ENCODE data around the gene PICK1. TPM values are rescaled to one million over a fixed set of nuclear protein-coding genes. Genes with fewer than 3 reads are reported as not detected.
"Not testable (repeated sequence)": the region's sequence is repeated elsewhere in the genome, so short reads cannot be mapped to it uniquely, and the experiment has no call there.

The PICK1 gene
- polyA plus RNA-seq, 4 donors = 23.0 to 44.9 (median 31.7) TPM

DNA sequence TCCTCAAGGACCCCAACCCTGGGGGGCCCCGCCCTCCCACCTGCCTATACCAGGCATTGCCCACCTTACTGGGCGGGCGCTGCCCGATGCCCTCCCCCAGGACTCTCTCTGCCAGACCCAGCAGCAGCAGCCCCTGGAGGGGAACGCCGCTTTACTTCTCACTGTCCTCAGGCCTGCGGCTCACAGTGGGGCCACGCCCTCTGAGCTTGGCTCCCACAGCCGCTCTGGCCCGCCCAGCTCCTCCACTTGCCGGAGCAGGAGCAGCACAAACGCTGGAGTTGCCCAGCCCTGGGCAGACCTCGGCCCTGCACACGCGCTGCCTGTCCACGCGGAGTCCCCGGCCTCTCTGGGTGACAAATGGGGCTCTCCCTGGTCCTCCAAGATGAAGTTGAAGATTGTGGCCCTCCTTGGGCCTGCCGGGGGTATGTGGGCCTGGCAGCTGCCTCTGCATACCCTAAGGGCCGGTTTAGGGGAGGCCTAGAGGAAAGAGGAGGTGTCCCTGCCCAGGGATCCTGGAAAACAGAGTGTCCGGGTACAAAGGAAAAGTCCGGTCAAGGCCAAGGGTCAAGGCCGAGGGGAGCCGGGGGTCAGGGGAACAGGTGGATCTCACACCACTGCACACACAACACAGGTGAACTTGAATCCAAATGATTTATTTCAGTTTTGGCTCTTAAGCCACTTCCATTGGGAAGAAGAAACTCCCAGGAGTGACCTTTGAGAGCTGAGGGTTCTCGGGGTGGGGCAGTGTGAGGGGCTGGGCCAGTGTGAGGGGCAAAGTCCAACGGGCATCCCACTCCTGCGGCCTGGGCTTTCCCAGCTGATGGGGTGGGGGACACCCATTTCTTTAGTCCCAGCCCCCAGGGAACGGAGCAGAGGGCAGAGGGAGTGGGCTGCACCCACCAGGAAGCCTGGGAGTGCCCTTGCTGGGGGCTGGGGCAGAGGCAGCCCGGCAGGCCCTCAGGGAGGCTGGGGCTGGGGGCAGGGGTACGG lies 54.0 kb downstream of the PICK1 start:
- DNase-seq (ENCODE audit: low read depth in 4 of 4, low spot score in 3 of 4) = no peak

DNA sequence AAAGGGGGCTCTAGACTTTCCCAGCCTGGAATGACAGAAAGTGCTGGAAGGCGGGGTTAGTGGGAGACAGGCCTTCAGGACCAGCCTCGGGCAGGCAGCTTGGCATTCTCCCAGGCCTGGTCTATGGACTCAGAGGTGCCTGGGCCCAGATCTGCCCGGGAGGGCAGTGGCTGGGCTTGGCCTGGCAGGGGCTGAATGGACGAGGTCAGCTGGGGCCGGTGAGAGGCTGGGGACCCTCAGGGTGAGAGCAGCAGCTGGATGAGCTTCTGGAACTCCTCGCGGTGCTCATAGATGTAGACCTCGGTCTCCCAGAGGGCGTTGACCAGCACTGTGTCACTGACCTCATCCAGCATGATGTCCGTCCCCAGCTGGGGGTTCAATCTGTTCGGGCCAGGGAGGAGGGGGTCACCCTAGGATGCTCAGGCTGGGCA lies 54.7 kb downstream of the PICK1 start:
- DNase-seq (ENCODE audit: low read depth in 4 of 4, low spot score in 3 of 4) = no peak

DNA sequence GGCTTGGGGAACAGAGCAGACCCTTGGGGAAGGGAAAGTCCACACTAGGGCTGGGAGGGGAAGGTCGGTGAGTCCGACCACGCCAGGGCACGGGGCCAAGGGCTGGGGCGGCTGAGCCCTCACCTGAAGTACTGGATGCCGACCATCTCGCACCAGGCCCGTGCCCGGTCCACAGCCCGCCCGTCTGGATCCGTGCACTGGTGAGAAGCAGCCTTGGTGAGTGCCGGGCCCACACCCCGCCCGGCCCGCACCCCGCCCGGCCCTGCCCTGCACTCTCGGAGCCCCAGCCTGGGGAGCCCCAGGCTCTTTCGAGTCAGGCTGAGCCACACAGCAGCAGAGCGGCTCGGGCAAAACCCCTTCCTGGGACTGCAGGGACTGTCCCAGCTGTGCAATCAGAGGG lies 55.2 kb downstream of the PICK1 start:
- no peak for DNase-seq (ENCODE audit: low read depth in 4 of 4, low spot score in 3 of 4)

DNA sequence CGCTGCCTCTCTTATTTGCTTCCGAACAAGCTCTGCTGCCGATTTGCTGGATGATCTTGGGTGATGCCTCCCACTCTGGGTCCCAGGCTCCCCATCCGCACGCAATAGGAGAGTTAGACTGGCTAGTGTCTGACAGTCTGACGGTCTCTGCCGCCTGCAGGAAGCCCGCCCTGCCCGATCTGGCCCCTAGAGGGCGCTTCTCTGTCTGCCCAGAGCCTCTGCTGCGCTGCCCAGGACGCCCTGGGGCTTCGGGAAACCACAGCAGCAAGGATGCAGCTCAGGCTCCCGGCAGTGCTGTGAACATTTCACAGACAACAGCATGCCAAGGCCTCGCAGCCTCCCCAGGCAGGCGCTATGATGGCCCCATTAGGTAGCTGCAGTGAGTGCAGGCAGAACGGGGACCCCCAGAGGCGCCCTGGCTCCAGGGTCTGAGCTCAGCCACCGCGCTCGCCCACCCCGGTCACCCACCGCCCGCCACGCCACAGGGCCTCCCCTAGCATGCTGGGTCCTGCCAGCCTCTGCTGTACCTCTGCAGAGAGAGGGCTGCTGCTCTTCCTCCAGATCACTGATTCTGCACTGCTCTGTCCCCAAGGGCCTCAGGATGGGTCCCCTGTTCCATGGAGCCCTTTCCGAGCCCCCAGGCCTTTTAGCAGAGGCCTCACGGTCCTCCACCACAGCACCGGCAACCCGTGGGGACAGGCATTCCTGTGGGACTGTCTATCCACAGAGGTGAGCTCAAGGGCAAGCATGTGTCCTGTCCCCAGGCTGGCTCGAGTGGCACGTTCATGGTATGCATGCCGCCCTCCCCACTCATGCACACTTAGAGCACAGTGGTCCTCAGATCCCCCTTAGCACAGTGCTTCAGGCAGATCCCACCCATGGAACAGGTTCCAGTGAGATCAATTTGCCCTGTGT lies 57.5 kb downstream of the PICK1 start:
- peak in 1 of 4 donors; percentile 44 for DNase-seq (ENCODE audit: low read depth in 4 of 4, low spot score in 3 of 4)

DNA sequence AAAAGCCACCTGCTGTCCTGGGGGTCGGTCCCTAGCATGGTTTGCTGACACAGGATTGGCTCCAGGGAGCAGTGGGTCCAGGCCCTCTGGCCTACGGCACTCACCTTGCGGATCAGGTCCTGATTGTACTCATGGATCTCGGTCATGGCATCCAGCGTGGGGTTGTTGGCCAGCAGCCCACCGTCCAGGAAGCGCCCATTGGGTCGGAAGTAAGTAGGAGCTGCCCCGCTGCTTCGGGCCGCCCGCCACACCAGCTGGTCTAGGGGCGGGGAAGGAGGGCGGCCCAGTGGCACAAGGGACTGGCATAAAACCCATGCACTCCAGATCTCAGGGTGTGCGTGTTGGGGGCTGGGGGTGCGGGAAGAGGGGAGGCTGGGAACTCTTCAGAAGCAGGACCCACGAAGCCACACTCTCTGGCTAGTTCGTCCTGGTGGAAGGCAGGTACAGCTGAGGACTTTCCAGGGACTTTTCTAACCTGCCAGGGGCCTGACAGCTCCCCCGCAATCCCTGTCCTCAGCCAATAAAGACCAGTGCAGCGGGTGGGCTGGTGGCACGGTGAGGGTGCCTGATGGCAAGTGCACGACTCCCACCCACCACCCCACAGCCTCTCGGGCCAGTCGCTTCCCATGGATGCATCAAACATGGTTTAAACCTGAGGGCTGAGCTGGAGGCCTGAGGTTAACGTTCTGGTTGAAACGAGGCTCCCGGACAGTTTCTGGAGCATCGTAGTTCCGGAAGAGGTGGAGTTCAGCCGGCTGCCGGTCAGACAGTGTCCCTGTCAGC lies 58.4 kb downstream of the PICK1 start:
- DNase-seq (ENCODE audit: low read depth in 4 of 4, low spot score in 3 of 4) = no peak

DNA sequence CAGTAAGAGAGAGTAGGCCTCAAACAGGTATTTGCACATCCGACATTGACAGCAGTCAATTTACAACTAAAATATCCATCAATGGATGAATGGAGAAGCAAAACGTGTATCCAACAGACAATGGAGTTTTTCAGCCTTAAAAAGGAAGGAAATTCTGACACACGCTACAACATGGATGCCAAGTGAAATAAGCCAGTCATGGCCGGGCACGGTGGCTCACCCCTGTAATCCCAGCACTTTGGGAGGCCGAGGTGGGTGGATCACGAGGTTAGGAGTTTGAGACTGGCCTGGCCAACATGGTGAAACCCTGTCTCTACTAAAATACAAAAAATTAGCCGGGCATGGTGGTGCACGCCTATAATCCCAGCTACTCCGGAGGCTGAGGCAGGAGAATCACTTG lies 60.4 kb downstream of the PICK1 start:
- DNase-seq (ENCODE audit: low read depth in 4 of 4, low spot score in 3 of 4) = not testable (repeated sequence)

DNA sequence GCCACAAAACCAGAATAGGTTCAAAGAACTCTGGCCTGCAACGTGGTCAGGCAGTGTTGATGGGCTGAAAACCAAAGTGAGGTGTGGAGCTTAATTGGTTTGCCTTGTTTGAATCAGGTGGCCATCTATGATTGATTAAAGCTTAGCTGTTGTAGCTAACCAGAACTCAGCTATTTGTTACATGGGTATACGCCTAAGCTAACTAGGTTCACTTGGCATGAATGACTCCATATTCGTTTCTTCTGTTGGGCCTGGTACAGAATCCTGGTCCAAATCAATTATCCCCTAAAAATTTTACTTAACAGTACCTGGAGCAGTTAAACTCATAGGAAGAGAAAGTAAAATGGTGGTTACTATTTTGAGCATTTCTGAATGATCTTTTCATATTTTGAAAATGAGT lies 61.0 kb downstream of the PICK1 start:
- DNase-seq (ENCODE audit: low read depth in 4 of 4, low spot score in 3 of 4) = no peak

DNA sequence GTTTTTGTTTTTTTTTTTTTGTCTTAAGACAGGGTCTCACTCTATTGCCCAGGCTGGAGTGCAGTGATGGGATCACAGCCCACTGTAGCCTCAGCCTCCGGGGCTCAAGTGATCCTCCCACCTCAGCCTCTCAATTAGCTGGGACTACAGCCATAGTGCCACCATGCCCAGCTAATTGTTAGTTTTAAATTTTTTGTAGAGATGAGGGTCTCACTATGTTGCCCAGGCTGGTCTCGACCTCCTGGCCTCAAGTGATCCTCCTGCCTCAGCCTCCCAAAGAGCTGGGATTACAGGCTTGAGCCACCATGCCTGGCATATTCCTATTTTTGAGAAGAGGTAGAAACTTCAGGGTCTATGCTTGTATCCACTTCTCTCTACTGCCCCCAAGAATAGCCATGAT lies 61.5 kb downstream of the PICK1 start:
- DNase-seq (ENCODE audit: low read depth in 4 of 4, low spot score in 3 of 4) = not testable (repeated sequence)

DNA sequence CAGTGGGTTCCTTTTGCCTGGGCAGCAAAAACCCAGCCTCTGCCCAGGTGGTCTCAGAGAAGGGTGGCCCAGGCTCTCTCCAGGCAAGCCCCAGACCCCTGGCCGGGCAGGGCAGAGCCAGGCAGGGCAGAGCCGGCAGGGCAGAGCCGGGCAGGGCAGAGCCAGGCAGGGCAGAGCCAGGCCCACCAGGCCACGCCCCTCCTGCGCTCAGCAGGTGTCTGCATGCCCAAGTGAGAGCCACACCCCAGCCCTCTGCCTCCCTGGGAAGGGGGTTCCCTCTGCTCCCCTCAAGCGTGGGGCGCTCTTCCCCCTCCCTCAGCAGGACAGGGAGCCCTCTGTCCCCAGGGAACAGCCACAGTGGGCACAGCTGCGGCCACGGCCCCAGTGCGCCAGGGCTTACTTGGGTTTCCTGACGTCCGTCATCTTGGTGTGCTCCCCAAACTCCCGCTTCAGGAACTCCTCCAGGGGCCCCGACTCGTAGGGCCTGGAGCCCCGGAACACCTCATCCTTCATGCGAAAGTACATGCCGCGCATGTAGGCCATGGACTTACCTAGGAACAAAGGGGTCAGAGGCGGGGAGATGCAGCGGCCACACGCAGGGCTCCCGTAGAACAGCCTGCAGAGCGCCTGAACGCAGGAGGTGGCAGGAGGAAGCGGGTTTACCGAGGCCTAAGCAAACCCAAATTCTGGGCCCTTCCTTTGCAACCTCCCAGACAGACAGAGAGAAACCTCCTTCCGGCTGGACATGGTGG lies 63.3 kb downstream of the PICK1 start:
- no peak for DNase-seq (ENCODE audit: low read depth in 4 of 4, low spot score in 3 of 4)

DNA sequence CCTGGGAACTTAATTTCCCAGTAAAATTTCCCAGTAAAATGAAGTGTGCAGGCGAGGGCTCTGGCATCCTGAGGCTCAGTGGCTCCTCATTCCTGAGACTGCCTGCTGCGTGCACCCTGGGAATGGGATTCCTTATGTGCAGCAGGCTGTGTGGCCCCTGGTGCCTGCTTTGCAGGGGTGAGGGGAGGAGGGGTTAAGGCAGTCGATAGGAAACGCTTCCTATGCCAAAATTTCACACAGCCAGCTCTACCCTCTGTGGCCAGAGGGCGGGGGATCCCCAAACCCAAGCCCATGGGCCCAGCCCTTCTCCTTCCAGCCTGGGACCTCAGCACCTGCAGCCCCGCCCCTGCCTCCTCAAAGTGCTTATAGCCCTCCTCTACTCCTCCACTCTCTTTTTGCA lies 65.4 kb downstream of the PICK1 start:
- DNase-seq (ENCODE audit: low read depth in 4 of 4, low spot score in 3 of 4) = no peak

DNA sequence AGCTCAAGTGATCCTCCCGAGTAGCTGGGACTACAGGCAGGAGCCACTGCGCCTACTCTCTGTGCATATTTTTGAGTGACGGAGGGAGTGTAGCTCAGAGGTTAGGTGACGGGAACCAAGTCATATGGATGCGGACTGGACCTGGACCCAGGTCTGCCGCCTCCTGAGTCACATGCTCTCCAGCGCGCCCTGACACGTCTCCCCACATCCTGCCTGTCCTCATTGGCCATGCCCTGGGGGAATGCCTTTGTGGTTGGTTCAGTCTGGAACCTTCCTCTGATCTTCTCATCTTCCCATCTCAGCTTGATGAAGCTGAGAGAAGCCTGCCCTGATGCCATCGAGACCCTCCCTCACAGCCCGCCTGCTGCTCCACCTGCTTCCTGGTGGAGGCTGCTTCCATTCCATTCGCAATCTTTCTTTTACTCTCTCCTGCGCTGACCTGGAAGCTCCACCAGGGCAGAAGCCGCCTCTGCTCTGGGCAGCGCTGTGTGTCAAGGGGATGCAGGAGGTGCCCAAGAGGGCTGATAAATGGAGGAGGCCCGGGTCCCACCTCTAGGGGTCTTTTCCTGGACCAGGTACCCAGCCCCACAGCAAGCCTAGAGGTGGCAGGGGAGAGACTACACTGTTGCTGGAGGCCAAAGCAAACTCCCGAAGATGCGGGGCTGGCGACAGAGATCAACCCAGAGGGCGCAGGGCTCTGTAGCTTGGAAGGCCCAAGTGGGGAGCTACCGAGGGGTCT lies 67.2 kb downstream of the PICK1 start:
- DNase-seq (ENCODE audit: low read depth in 4 of 4, low spot score in 3 of 4) = no peak

DNA sequence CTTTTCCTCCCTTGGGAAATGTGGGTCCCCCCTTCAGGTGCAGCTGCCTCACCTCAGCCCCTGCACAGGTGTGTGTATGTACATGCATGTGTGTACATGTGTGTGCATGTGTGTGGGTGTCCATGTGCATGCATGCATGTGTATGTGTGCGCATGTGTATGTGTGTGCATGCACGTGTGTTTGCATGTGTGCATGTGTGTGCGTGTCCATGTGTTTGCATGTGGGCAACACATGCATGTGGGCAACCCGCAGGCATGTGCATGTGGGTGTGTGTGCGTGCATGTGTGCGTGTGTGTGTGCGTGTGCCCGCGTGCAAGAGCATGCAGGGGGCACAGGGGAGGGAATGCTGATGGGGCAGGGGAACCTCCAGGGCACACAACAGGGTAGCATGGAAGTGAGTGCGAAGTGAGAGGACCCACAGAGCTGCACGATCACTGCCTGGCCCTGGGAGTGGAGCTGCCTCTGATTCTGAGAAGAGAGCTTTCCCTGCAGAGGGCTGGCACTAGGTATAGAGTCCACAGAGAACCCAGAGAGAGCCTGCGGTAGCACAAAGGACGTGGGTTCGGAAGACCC lies 67.9 kb downstream of the PICK1 start:
- DNase-seq (ENCODE audit: low read depth in 4 of 4, low spot score in 3 of 4) = no peak

Other genes starting within 250 kb of the PICK1 start
- 10 to 100 TPM in 3 of 4 donors, 1 to 10 TPM in 1; 5.7 to 18.6 (median 12.5) TPM for gene GCAT, start 249.5 kb upstream of the PICK1 start, polyA plus RNA-seq (ENCODE audit: insufficient read length in 4 of 4)
- not detected for gene GALR3, start 234.0 kb upstream of the PICK1 start, polyA plus RNA-seq (ENCODE audit: insufficient read length in 4 of 4)
- gene ANKRD54, start 213.1 kb upstream of the PICK1 start, polyA plus RNA-seq (ENCODE audit: insufficient read length in 4 of 4) = 10 to 100 TPM; 12.4 to 30.9 (median 25.6) TPM
- gene EIF3L, start 208.0 kb upstream of the PICK1 start, polyA plus RNA-seq (ENCODE audit: insufficient read length in 4 of 4) = 1,000 to 10,000 TPM in 2 of 4 donors, 100 to 1,000 TPM in 2; 927 to 1,098 (median 1,031) TPM
- gene MICALL1, start 151.1 kb upstream of the PICK1 start, polyA plus RNA-seq (ENCODE audit: insufficient read length in 4 of 4) = 10 to 100 TPM; 17.4 to 28.2 (median 25.2) TPM
- 1 to 10 TPM; 4.2 to 7.0 (median 6.6) TPM for gene C22orf23, start 103.8 kb upstream of the PICK1 start, polyA plus RNA-seq (ENCODE audit: insufficient read length in 4 of 4)
- gene POLR2F, start 103.7 kb upstream of the PICK1 start, polyA plus RNA-seq (ENCODE audit: insufficient read length in 4 of 4) = 10 to 100 TPM; 47.9 to 74.8 (median 61.7) TPM
- gene SOX10, start 72.8 kb upstream of the PICK1 start, polyA plus RNA-seq (ENCODE audit: insufficient read length in 4 of 4) = 1 to 10 TPM; 1.0 to 2.6 (median 1.9) TPM
- gene SLC16A8, start 26.8 kb downstream of the PICK1 start, polyA plus RNA-seq (ENCODE audit: insufficient read length in 4 of 4) = 1 to 10 TPM; 1.2 to 2.4 (median 2.3) TPM
- 1 to 10 TPM; 1.3 to 8.4 (median 4.3) TPM for gene BAIAP2L2, start 53.3 kb downstream of the PICK1 start, polyA plus RNA-seq (ENCODE audit: insufficient read length in 4 of 4)
- gene PLA2G6, start 124.4 kb downstream of the PICK1 start, polyA plus RNA-seq (ENCODE audit: insufficient read length in 4 of 4) = 10 to 100 TPM; 29.6 to 66.9 (median 35.2) TPM
- 1 to 10 TPM; 2.5 to 8.1 (median 3.8) TPM for gene MAFF, start 144.6 kb downstream of the PICK1 start, polyA plus RNA-seq (ENCODE audit: insufficient read length in 4 of 4)
- gene TMEM184B, start 215.6 kb downstream of the PICK1 start, polyA plus RNA-seq (ENCODE audit: insufficient read length in 4 of 4) = 10 to 100 TPM; 35.8 to 43.1 (median 42.5) TPM